Central memory CD8-positive, alpha-beta T cell (primary cell): ENCODE measurements around the gene UGT8.

Source experiments
- ATAC-seq: fragments of 150-1000 bp; cut with Tn5 transposase; replicated peaks from 2 replicates; pipeline ENCODE4 v1.10.0; 2022; ENCODE audit warnings: mild to moderate bottlenecking, moderate FRiP score, moderate number of reproducible peaks; ENCODE audit not compliant: poor library complexity, severe bottlenecking; ENCODE audit errors: extremely low read depth
- DNase-seq, 2 donors: peaks; one replicate each; pipeline ENCODE4 v3.0.0; 2021; ENCODE audit warnings: low spot score in 2 of 2
- H3K27ac Mint-ChIP-seq: one replicate; pipeline ENCODE4 v1.8.0; 2022; ENCODE audit warnings: low read depth, mild to moderate bottlenecking, moderate library complexity, mixed read lengths
- H3K27me3 Mint-ChIP-seq: one replicate; pipeline ENCODE4 v1.8.0; 2022; ENCODE audit warnings: mixed read lengths
- H3K36me3 Mint-ChIP-seq: one replicate; pipeline ENCODE4 v1.8.0; 2022; ENCODE audit warnings: mild to moderate bottlenecking, moderate library complexity, mixed read lengths; ENCODE audit not compliant: insufficient read depth
- H3K4me1 Mint-ChIP-seq: one replicate; pipeline ENCODE4 v1.8.0; 2022; ENCODE audit warnings: mixed read lengths
- H3K4me3 Mint-ChIP-seq: one replicate; pipeline ENCODE4 v1.8.0; 2022; ENCODE audit warnings: mild to moderate bottlenecking, moderate library complexity, mixed read lengths
- H3K9me3 Mint-ChIP-seq: one replicate; pipeline ENCODE4 v1.8.0; 2022; ENCODE audit warnings: mixed read lengths

Gene UGT8

DNA sequence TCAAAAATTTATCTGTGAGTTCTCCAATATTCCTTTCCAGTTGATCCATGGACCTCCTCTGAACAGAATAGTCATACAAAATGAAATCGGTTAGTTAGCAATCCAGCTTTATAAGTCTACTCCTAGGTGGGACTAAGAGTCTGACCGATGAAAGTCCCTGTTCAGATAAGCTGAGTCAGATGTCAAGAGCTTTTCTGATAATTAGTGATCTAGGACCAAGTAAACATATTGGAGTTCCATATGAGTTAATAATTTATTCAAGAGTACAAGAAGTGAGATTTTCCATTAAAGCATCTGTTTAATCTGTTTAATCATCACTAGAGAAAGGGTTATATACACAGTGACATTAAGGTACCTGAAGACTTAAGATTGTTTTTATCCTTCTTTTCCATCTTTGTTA lies 74.7 kb downstream of the UGT8 start:
- H3K9me3 Mint-ChIP-seq, result no peaks in the 10 kb centered on the region
- no peak for DNase-seq
- no peak for ATAC-seq
- no peak overlapping the region for H3K27ac Mint-ChIP-seq
- H3K4me3 Mint-ChIP-seq, result no peak overlapping the region
- H3K36me3 Mint-ChIP-seq, result no peaks in the 10 kb centered on the region
- H3K4me1 Mint-ChIP-seq, result no peaks in the 10 kb centered on the region
- no peaks in the 10 kb centered on the region for H3K27me3 Mint-ChIP-seq

DNA sequence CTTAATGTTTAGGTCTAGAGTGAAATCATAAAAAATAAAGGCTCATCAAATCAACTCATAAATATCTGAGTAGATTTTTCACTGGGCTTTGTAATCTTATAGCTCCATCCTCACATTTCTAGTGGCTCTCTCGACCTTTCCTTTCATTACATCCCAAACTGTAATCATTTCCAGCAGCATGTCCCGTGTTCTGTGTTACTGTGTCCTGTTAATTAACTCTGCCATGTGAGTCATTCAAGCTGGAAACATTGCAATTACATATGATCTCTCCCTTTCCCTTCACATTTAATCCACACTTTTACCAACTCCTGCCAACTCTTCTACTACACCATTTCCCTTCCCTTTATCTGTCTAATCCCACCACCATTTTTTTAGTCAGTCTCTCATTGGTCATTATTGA lies 75.5 kb downstream of the UGT8 start:
- no peaks in the 10 kb centered on the region for H3K9me3 Mint-ChIP-seq
- no peak overlapping the region for H3K4me3 Mint-ChIP-seq
- DNase-seq (no peak), ATAC-seq (no peak)
- H3K36me3 Mint-ChIP-seq, result no peaks in the 10 kb centered on the region
- H3K27ac Mint-ChIP-seq, result no peak overlapping the region
- no peaks in the 10 kb centered on the region for H3K27me3 Mint-ChIP-seq
- H3K4me1 Mint-ChIP-seq, result no peaks in the 10 kb centered on the region

DNA sequence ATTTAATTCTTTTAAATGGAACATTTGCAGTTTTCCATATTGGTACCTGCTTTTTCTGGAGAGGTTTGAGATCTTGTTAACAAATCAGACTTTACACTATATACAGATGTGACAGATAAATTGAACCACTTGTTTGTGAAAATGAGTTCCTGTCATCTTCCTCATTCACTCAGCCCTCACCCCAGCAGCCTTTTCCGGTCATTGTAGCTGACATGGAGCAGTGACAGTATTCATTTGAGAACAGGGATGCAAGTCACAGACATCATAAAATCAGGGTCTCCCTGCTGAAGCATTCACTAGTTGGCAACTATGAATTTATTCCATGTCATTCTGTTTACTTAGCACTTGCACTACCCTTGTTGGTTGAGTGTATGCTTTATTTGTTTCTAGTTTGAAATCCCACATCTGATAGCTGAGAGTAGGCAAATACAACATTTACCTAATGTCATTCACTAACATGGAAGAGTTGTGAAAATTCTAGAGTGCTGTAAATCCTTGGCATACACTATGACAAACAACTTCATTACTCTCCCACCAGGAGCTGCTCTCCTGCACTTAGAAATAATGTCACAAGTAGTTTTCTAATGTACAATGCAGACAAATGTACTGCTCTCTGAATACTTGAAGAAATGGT lies 78.9 kb downstream of the UGT8 start:
- ATAC-seq (no peak), DNase-seq (no peak)
- Mint-ChIP-seq H3K9me3 (no peaks in the 10 kb centered on the region), H3K27me3 (peaks cover 13% of the 10 kb centered on the region), H3K4me1 (no peaks in the 10 kb centered on the region), H3K27ac (no peak overlapping the region), H3K4me3 (no peak overlapping the region), H3K36me3 (no peaks in the 10 kb centered on the region)

GRCh38 chr4:114684462-114684861 lies 85.9 kb downstream of the UGT8 start:
- no peaks in the 10 kb centered on the region for H3K9me3 Mint-ChIP-seq
- H3K4me1 Mint-ChIP-seq, result no peaks in the 10 kb centered on the region
- no peak overlapping the region for H3K4me3 Mint-ChIP-seq
- H3K27ac Mint-ChIP-seq, result no peak overlapping the region
- H3K36me3 Mint-ChIP-seq, result no peaks in the 10 kb centered on the region
- ATAC-seq (no peak), DNase-seq (no peak)
- H3K27me3 Mint-ChIP-seq, result peaks cover 37% of the 10 kb centered on the region

DNA sequence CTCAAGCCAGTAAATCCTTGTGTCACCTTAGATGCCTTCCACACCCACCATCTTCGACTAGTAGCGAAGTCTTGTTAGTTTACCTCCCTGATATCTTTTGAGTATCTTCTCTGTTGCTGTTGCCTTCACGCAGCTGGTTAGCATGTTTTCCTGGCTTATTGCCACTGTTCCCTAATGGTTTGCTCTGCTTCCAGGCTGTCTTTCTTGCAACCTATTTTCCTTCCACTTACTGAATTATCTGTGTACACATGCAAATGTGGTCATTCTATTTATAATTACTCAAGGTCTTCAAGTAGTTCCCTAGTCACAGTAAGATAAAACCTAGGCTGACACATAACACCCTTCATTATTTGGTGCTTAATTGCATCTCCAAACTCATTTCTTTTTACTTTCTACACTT lies 89.5 kb downstream of the UGT8 start:
- ATAC-seq (no peak), DNase-seq (no peak)
- no peak overlapping the region for H3K4me3 Mint-ChIP-seq
- H3K4me1 Mint-ChIP-seq, result no peaks in the 10 kb centered on the region
- H3K27me3 Mint-ChIP-seq, result peaks cover 24% of the 10 kb centered on the region
- no peak overlapping the region for H3K27ac Mint-ChIP-seq
- H3K36me3 Mint-ChIP-seq, result no peaks in the 10 kb centered on the region
- H3K9me3 Mint-ChIP-seq, result no peaks in the 10 kb centered on the region

DNA sequence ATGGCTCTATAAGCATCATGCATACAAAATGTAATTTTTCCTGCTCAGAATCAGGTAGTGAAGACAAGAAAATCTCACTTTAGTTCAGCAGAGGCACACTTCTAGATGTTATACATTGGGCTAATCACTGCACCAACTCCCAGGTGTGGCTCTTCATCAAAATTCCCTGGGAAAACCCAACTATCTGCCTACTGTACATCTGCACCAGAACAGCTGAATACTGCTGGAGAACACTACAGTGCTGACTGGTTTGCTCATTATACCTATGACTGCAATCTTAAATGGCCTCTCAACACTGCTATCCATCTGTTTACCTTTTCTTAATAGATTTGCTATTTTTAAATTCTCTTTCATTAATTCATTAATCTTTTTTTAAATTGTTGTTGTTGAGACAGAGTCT lies 92.0 kb downstream of the UGT8 start:
- H3K27me3 Mint-ChIP-seq, result peaks cover 24% of the 10 kb centered on the region
- H3K4me1 Mint-ChIP-seq, result no peaks in the 10 kb centered on the region
- no peaks in the 10 kb centered on the region for H3K36me3 Mint-ChIP-seq
- H3K9me3 Mint-ChIP-seq, result no peaks in the 10 kb centered on the region
- H3K27ac Mint-ChIP-seq, result no peak overlapping the region
- ATAC-seq, result no peak
- H3K4me3 Mint-ChIP-seq, result no peak overlapping the region
- no peak for DNase-seq

DNA sequence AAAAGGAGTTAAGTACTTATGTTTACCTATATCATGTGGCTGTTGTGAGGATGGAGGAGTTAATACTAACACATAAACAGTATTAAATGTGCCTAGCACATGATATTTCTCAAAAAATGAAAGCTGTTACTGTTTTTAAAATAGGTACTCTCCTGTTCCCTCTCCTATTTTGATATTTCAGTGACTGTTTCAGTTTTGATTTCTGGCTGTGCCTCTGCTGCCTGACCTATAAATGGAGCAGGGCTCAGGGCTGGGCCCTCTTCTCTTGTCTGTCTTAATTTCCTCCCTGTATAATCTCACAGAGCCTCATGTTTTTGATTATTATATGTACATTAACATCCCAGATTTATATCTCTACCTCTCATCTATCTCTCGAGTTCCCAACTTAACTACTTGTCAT lies 93.3 kb downstream of the UGT8 start:
- ATAC-seq (no peak), DNase-seq (no peak)
- Mint-ChIP-seq H3K27ac (no peak overlapping the region), H3K27me3 (peaks cover 21% of the 10 kb centered on the region), H3K9me3 (no peaks in the 10 kb centered on the region), H3K4me1 (no peaks in the 10 kb centered on the region), H3K36me3 (no peaks in the 10 kb centered on the region), H3K4me3 (no peak overlapping the region)

- H3K9me3 Mint-ChIP-seq, result no peaks in the 10 kb centered on the region
- ATAC-seq (no peak), DNase-seq (no peak)
- H3K4me1 Mint-ChIP-seq, result no peaks in the 10 kb centered on the region
- peaks cover 10% of the 10 kb centered on the region for H3K27me3 Mint-ChIP-seq
- no peak overlapping the region for H3K4me3 Mint-ChIP-seq
- H3K27ac Mint-ChIP-seq, result no peak overlapping the region
- H3K36me3 Mint-ChIP-seq, result no peaks in the 10 kb centered on the region
Measured at GRCh38 chr4:114692958-114693357, 94.4 kb downstream of the UGT8 start.

DNA sequence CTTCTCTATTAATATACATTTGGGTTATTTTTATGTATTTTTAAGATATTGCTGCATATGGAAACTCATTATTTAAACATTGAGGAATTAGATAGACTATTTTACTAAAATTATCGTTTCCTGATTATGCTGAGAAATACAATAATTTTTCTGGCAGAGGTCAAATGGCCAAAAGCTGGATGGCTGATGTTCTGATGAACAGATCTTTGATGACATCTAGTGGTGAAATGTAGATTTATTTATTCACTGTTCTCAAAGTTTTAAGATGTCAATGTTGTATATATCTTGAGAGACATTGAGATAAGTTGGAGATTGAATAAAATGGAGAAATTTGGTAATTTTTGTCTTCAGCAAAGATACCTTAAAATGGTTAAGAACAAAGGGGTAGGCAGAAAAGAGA lies 96.2 kb downstream of the UGT8 start:
- Mint-ChIP-seq H3K27ac (no peak overlapping the region), H3K36me3 (no peaks in the 10 kb centered on the region), H3K4me3 (no peak overlapping the region), H3K4me1 (no peaks in the 10 kb centered on the region), H3K9me3 (no peaks in the 10 kb centered on the region), H3K27me3 (no peaks in the 10 kb centered on the region)
- DNase-seq (no peak), ATAC-seq (no peak)

GRCh38 chr4:114698231-114698630 lies 99.6 kb downstream of the UGT8 start:
- ATAC-seq (no peak), DNase-seq (no peak)
- no peaks in the 10 kb centered on the region for H3K36me3 Mint-ChIP-seq
- H3K9me3 Mint-ChIP-seq, result no peaks in the 10 kb centered on the region
- H3K4me1 Mint-ChIP-seq, result no peaks in the 10 kb centered on the region
- H3K27me3 Mint-ChIP-seq, result no peaks in the 10 kb centered on the region
- H3K27ac Mint-ChIP-seq, result no peak overlapping the region
- no peak overlapping the region for H3K4me3 Mint-ChIP-seq

DNA sequence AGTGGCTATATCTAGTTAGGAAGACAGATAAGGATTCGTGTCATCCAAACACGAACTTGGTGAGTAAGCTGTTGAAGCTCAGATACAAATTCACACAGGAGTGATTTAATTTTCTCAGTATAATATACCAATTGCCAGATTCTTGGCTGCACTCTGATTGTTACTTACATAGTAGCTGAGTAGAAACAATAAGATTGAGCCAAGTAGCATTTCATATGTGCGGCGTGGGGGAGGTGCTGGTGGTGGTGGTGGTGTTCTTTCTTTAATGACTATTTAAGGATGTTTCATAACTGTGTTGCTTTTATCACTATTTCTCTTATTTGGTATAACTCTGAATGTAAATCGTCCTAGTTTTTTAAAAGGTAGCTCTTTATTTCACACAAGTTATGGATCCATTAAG lies 102.9 kb downstream of the UGT8 start:
- Mint-ChIP-seq H3K27ac (no peak overlapping the region), H3K9me3 (no peaks in the 10 kb centered on the region), H3K27me3 (no peaks in the 10 kb centered on the region), H3K4me3 (no peak overlapping the region), H3K36me3 (no peaks in the 10 kb centered on the region), H3K4me1 (no peaks in the 10 kb centered on the region)
- DNase-seq, result no peak
- no peak for ATAC-seq

GRCh38 chr4:114717432-114717831 lies 118.8 kb downstream of the UGT8 start:
- no peak overlapping the region for H3K27ac Mint-ChIP-seq
- H3K27me3 Mint-ChIP-seq, result no peaks in the 10 kb centered on the region
- ATAC-seq (no peak), DNase-seq (no peak)
- no peaks in the 10 kb centered on the region for H3K4me1 Mint-ChIP-seq
- H3K36me3 Mint-ChIP-seq, result no peaks in the 10 kb centered on the region
- H3K9me3 Mint-ChIP-seq, result no peaks in the 10 kb centered on the region
- H3K4me3 Mint-ChIP-seq, result no peak overlapping the region

DNA sequence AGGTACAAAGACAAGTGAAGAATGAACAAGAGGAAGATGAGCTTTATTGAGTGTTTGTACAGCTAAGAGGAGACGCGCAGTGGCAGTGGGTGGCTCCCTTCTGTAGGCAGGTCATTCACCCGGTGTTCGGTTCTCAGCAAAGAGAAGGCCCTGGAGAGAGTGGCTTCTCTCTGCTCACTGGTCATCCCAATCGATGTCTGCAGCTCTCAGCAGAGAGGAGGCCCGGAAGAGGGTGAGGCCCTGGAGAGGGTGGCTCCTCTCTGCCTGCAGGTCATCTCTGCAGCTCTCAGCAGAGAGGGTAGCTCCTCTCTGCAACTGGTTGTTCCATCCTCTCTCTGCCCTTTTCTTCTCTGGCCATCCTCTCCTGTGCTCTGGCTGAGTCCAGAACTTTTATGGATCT lies 126.5 kb downstream of the UGT8 start:
- Mint-ChIP-seq H3K4me3 (no peak overlapping the region), H3K4me1 (no peaks in the 10 kb centered on the region), H3K27me3 (no peaks in the 10 kb centered on the region), H3K36me3 (no peaks in the 10 kb centered on the region), H3K27ac (no peak overlapping the region), H3K9me3 (no peaks in the 10 kb centered on the region)
- ATAC-seq (no peak), DNase-seq (no peak)

DNA sequence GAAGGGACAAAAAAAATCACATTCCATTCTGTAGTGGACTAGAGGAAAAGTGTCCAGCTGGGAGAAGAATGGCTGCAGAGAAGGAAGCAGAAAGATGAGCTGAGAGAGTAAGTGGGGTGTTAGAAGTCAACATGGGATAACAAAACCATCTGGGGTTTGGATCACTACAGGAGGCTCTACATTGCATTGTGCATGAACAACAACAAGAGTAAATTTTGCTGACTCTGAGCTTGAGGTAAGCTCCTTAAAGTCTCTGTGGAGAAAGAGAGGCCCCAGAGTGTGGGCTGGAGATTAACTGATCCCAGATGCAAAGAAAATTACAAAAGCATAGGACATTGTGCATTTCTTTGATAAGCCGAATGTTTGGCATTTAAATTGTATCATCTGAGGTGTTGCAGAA lies 128.9 kb downstream of the UGT8 start:
- ATAC-seq (no peak), DNase-seq (no peak)
- Mint-ChIP-seq H3K27ac (no peak overlapping the region), H3K4me1 (no peaks in the 10 kb centered on the region), H3K36me3 (no peaks in the 10 kb centered on the region), H3K27me3 (no peaks in the 10 kb centered on the region), H3K4me3 (no peak overlapping the region), H3K9me3 (no peaks in the 10 kb centered on the region)
